Measurements from ENCODE around the gene CCDC40.

CCDC40 gene

GRCh38 chr17:80108036-80108971, 71.9 kb downstream of the CCDC40 start:
- Histone ChIP-seq H3K4me2 (no peak overlapping the region), H3K4me1 (ENCODE audit: low read depth, poor library complexity, severe bottlenecking) (no peaks in the 10 kb centered on the region), H3K36me3 (ENCODE audit: insufficient read depth) (no peaks in the 10 kb centered on the region), H2AFZ (ENCODE audit: low read depth) (no peak overlapping the region), H3K27ac (no peak overlapping the region), H4K20me1 (ENCODE audit: insufficient read depth) (no peaks in the 10 kb centered on the region), H3K9ac (no peak overlapping the region), H3K27me3 (ENCODE audit: insufficient read depth, low read depth) (no peaks in the 10 kb centered on the region), H3K79me2 (ENCODE audit: insufficient read depth, low read depth) (no peaks in the 10 kb centered on the region), H3K4me3 (IDR thresholded peaks at IDR 0.05; ENCODE audit: insufficient read depth, low read depth, low read length) (no peak overlapping the region)
- no peak for TF ChIP-seq CTCF (conservative IDR thresholded peaks at IDR 0.05; ENCODE audit: low read depth, low read length)

- H3K27me3 ChIP-seq (ENCODE audit: insufficient read depth, low read depth) = no peaks in the 10 kb centered on the region
- no peak overlapping the region for H3K4me3 ChIP-seq (IDR thresholded peaks at IDR 0.05; ENCODE audit: insufficient read depth, low read depth, low read length)
- H3K79me2 ChIP-seq (ENCODE audit: insufficient read depth, low read depth) = no peaks in the 10 kb centered on the region
- H3K4me1 ChIP-seq (ENCODE audit: low read depth, poor library complexity, severe bottlenecking) = no peaks in the 10 kb centered on the region
- H4K20me1 ChIP-seq (ENCODE audit: insufficient read depth) = no peaks in the 10 kb centered on the region
- no peak overlapping the region for H2AFZ ChIP-seq (ENCODE audit: low read depth)
- no peak overlapping the region for H3K4me2 ChIP-seq
- no peak for TF ChIP-seq CTCF (conservative IDR thresholded peaks at IDR 0.05; ENCODE audit: low read depth, low read length)
- H3K9ac ChIP-seq = no peak overlapping the region
- no peaks in the 10 kb centered on the region for H3K36me3 ChIP-seq (ENCODE audit: insufficient read depth)
- no peak overlapping the region for H3K27ac ChIP-seq
Measured at GRCh38 chr17:80109066-80109660, 72.7 kb downstream of the CCDC40 start.

GRCh38 chr17:80109713-80110446, 73.4 kb downstream of the CCDC40 start:
- H3K4me2 ChIP-seq = no peak overlapping the region
- H3K27ac ChIP-seq = no peak overlapping the region
- no peak overlapping the region for H3K9ac ChIP-seq
- TF ChIP-seq CTCF (conservative IDR thresholded peaks at IDR 0.05; ENCODE audit: low read depth, low read length) = no peak
- no peaks in the 10 kb centered on the region for H3K79me2 ChIP-seq (ENCODE audit: insufficient read depth, low read depth)
- H4K20me1 ChIP-seq (ENCODE audit: insufficient read depth) = no peaks in the 10 kb centered on the region
- H2AFZ ChIP-seq (ENCODE audit: low read depth) = no peak overlapping the region
- H3K36me3 ChIP-seq (ENCODE audit: insufficient read depth) = no peaks in the 10 kb centered on the region
- no peaks in the 10 kb centered on the region for H3K27me3 ChIP-seq (ENCODE audit: insufficient read depth, low read depth)
- H3K4me3 ChIP-seq (IDR thresholded peaks at IDR 0.05; ENCODE audit: insufficient read depth, low read depth, low read length) = no peak overlapping the region
- no peaks in the 10 kb centered on the region for H3K4me1 ChIP-seq (ENCODE audit: low read depth, poor library complexity, severe bottlenecking)

- H3K4me1 ChIP-seq (ENCODE audit: low read depth, poor library complexity, severe bottlenecking) = no peaks in the 10 kb centered on the region
- no peaks in the 10 kb centered on the region for H4K20me1 ChIP-seq (ENCODE audit: insufficient read depth)
- no peak overlapping the region for H3K9ac ChIP-seq
- H3K4me2 ChIP-seq = no peak overlapping the region
- no peak overlapping the region for H3K4me3 ChIP-seq (IDR thresholded peaks at IDR 0.05; ENCODE audit: insufficient read depth, low read depth, low read length)
- no peak overlapping the region for H3K27ac ChIP-seq
- H3K27me3 ChIP-seq (ENCODE audit: insufficient read depth, low read depth) = no peaks in the 10 kb centered on the region
- H3K79me2 ChIP-seq (ENCODE audit: insufficient read depth, low read depth) = no peaks in the 10 kb centered on the region
- no peaks in the 10 kb centered on the region for H3K36me3 ChIP-seq (ENCODE audit: insufficient read depth)
- no peak for TF ChIP-seq CTCF (conservative IDR thresholded peaks at IDR 0.05; ENCODE audit: low read depth, low read length)
- no peak overlapping the region for H2AFZ ChIP-seq (ENCODE audit: low read depth)
Measured at GRCh38 chr17:80110447-80110812, 74.0 kb downstream of the CCDC40 start.
